Activated CD8-positive, alpha-beta memory T cell treated with anti-CD3 and anti-CD28 coated beads, Interleukin-2, amount 10 ng/mL, durations not matched to agents 7 days and 5 days (primary cell): ENCODE measurements around the gene STAB1. TPM values are rescaled to one million over a fixed set of nuclear protein-coding genes. Genes with fewer than 3 reads are reported as not detected.

Source experiments
- ATAC-seq: fragments of 150-1000 bp; cut with Tn5 transposase; one replicate; pipeline ENCODE4 v1.10.0; 2021; ENCODE audit warnings: moderate library complexity
- CTCF ChIA-PET: fragments of 350-600 bp; sonication (Branson Sonifier 250); formaldehyde crosslinking; loops from one replicate; lab custom pipeline; 2021; ENCODE audit warnings: antibody characterized with exemption; lab: Charles Lee
- DNase-seq: peaks from one replicate; pipeline ENCODE4 v3.0.0-alpha.2; 2020
- H3K27ac Mint-ChIP-seq: one replicate; pipeline ENCODE4 v1.8.0; 2021; ENCODE audit warnings: mild to moderate bottlenecking, mixed read lengths
- H3K27me3 Mint-ChIP-seq: one replicate; pipeline ENCODE4 v1.8.0; 2021; ENCODE audit warnings: mixed read lengths
- H3K36me3 Mint-ChIP-seq: one replicate; pipeline ENCODE4 v1.8.0; 2021; ENCODE audit warnings: mild to moderate bottlenecking, mixed read lengths
- H3K4me1 Mint-ChIP-seq: one replicate; pipeline ENCODE4 v1.8.0; 2021; ENCODE audit warnings: mixed read lengths
- H3K4me3 Mint-ChIP-seq: one replicate; pipeline ENCODE4 v1.8.0; 2021; ENCODE audit warnings: mild to moderate bottlenecking, moderate library complexity, mixed read lengths
- H3K9me3 Mint-ChIP-seq: one replicate; pipeline ENCODE4 v1.8.0; 2022; ENCODE audit warnings: low read depth, mixed read lengths
- total RNA-seq, 2 experiments: library from RNA; stranded (reverse); gene quantifications; one replicate each; pipeline ENCODE4 v1.2.3, GENCODE V29; 2021

STAB1 gene
- total RNA-seq, 2 experiments from 2014 or later: not detected

DNA sequence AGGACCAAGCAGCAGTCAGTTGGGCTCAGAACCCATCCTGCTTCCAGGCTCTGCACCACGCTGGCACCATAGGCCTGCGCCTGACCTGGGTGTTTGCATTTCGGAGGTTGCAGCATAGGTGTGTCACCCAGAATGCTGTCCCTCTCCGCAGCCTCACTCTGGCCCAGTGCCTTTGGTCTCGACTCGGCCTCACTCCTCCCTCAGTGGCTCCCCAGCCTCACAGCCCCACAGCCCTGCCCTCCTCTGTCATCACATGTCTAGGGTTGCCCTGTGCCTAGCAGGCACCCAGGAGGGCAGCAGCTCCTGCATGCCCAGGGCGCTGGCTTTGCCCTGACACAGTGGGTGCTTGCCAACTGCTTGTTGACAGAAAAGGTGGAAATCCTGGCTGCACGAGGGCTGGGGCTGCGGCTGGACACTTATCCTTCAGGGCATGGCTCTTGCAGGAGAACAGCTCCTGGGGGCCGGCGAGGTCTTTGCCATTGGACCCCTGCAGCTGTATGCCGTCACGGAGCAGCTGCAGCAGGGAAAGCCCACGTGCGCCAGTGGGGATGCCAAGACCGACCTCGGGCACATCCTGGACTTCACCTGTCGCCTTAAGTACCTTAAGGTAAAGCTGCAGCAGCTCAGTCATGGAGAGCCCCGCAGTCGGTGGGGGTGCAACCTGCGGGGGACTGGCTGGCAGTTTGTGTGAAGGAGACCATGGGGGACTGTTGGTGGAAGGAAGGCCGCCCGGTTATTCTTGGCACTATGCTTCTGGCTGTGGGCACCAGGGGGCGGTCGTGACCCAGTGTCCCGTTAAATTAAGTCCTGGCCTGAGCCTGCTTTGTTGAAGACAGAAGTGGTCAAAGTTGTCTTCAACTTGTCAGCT is 23.5 kb upstream of the STAB1 start:
- DNase-seq (no peak), ATAC-seq (peak; percentile 33)
- Mint-ChIP-seq H3K4me1 (peaks cover 2% of the 10 kb centered on the region), H3K9me3 (no peaks in the 10 kb centered on the region), H3K4me3 (no peak overlapping the region), H3K27me3 (no peaks in the 10 kb centered on the region), H3K27ac (no peak overlapping the region), H3K36me3 (peaks cover 33% of the 10 kb centered on the region)
- CTCF ChIA-PET: interaction anchor here (1.1 kb wide), 1 partner anchor 25 kb away, joined by 3 read pairs; no protein-coding TSS in a partner anchor

DNA sequence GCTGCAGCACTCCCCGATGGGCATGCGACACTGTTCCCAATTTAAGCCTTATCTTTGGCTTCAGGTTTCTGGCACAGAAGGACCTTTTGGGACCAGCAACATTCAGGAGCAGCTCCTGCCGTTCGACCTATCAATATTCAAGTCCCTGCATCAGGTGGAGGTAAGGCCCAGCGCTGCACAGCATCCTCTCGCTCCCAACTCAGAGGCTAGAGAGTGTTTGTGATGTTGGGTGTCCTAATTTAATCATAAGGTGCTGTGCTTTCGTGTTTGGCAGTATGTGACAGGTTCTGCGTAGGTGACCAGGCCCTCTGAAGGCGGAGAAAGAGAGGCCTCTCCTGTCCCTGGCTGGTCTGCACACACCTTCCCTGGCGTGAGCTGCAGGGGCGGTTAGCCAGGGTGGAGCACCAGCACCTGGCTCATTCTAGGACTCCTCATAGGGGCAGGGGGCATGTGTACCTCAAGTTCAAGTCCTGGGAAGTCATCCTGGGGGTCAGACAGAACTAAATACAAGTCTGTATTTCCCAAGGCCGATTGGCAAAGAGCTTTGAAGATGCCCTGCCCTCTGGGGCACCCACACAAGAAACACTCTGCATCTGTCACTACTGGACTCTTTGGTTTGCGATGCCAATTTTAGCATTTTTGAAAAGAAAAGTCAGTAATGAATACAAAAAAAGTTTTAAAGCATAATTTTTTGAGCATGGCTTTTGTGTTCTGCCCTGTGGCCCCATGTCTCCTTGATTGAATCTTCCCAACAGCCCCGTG is 22.7 kb upstream of the STAB1 start:
- no peak for DNase-seq
- H3K4me1 Mint-ChIP-seq: peaks cover 2% of the 10 kb centered on the region
- no peak overlapping the region for H3K4me3 Mint-ChIP-seq
- no peak overlapping the region for H3K27ac Mint-ChIP-seq
- no peaks in the 10 kb centered on the region for H3K27me3 Mint-ChIP-seq
- peaks cover 33% of the 10 kb centered on the region for H3K36me3 Mint-ChIP-seq
- H3K9me3 Mint-ChIP-seq: no peaks in the 10 kb centered on the region
- CTCF ChIA-PET: no interaction called here
- no peak for ATAC-seq

DNA sequence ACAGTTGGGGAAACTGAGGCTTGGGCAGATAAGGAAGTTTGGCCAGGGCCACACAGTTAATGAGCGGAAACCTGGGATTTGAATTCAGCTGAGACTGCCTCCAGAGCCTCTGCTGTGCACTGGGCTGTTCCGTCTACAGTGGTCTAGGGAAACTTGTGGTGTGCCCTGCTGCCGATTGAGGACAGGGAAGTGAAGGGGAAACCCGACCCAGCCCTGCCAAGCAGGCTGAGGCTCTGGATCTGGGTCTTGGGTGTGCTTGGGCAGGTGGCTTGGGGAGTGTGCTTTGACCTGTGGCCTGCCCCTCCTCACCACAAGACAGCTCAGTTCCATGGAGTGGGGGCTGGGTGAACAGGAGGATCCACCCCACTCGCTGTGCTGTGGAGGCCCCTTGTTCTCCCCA is 22.1 kb upstream of the STAB1 start:
- Mint-ChIP-seq H3K27me3 (no peaks in the 10 kb centered on the region), H3K4me3 (no peak overlapping the region), H3K9me3 (no peaks in the 10 kb centered on the region), H3K27ac (no peak overlapping the region), H3K36me3 (peaks cover 37% of the 10 kb centered on the region), H3K4me1 (peaks cover 2% of the 10 kb centered on the region)
- DNase-seq: no peak
- CTCF ChIA-PET: no interaction called here
- no peak for ATAC-seq

DNA sequence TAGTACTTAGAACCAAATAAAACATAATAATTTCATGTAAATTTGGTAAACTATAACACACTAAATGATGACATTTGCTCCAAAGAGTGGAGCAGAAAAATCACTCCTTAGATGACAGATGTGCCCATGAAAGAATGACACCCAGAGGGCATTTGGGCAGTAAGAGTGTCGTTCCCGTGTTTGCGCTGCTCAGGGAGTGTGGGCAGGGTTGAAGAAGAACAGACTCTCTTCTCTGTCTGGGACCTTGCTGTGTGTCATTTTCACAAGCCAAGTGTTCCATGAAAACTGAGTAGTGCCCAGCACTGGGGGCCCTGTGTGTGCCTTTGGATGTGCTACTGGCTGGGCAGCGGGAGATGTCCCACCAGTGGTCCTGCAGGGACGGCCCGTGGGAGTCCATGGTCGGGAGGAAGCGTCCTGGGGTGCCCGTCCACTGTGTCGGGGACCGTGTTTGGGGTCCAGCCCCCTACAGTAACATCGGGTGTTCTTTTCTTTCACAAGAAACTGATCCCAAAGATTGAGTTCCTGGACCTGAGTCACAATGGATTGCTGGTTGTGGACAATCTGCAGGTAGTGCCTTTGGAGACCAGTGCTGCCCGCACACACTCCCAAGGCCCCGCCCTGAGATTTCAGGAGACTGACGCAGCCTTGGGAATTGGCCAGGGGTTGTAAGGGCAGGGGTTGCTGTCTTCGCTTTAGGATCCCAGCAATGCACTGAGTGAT is 17.9 kb upstream of the STAB1 start:
- Mint-ChIP-seq H3K27me3 (no peaks in the 10 kb centered on the region), H3K27ac (no peak overlapping the region), H3K9me3 (no peaks in the 10 kb centered on the region), H3K4me3 (no peak overlapping the region), H3K4me1 (no peaks in the 10 kb centered on the region), H3K36me3 (peaks cover 51% of the 10 kb centered on the region)
- ATAC-seq (no peak), DNase-seq (no peak)
- CTCF ChIA-PET: no interaction called here

DNA sequence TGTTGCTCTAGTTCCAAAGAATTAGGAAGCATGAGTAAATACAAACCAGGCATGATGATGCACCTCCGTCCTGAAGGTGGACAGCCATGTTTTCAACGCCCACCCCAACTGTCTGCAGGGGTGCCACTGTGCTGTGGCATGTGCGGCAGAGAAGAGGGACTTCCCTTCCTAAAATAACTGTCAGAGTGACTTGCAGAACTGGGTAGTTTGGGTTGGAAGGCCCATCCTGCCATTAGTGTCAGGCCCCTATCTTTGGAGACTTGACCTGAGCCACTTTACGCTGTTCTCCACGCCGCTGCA is 17.4 kb upstream of the STAB1 start:
- no peak for ATAC-seq
- Mint-ChIP-seq H3K4me3 (no peak overlapping the region), H3K36me3 (peaks cover 49% of the 10 kb centered on the region), H3K27ac (no peak overlapping the region), H3K9me3 (no peaks in the 10 kb centered on the region), H3K4me1 (no peaks in the 10 kb centered on the region), H3K27me3 (no peaks in the 10 kb centered on the region)
- no peak for DNase-seq
- CTCF ChIA-PET: no interaction called here

DNA sequence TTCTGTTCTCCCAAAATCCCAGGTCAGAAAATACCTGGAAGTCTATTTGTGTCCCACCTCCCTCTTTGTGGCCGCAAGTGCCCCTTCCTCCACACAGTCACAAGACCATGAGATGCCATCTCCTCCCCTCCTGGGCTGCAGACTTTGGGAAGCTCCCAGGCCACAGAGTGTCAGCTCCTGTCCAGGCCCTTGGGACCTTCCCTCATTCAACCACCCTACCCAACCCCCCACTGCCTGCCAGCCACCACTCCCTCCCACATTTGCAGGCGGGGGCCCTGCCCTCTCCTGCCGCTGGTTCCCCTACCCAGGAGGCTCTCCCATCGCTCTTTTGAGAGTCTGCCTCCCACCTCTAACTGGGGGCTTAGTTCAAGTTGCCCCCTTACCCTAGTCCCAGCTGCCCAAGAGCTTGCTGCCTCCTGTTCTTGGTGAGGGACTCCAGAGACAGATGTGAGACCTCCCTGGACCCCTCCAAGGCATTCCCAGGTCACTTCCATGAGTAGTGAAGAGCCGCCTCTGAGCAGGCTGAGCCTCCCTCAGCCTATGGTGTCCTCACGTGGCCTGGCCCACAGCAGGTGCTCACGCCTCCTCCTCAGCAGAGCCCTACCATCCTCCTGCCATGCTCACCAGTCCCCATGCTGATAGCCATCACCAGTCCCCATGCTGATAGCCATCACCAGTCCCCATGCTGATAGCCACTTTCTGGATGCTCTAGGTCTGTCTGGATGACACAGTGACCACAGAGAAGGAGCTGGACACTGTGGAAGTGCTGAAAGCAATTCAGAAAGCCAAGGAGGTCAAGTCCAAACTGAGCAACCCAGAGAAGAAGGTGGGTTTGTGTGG is 15.9 kb upstream of the STAB1 start:
- H3K4me1 Mint-ChIP-seq: no peaks in the 10 kb centered on the region
- no peaks in the 10 kb centered on the region for H3K27me3 Mint-ChIP-seq
- peaks cover 36% of the 10 kb centered on the region for H3K36me3 Mint-ChIP-seq
- ATAC-seq (no peak), DNase-seq (no peak)
- CTCF ChIA-PET: interaction anchor here (0.6 kb wide), 1 partner anchor 63 kb away, joined by 3 read pairs; no protein-coding TSS in a partner anchor
- H3K27ac Mint-ChIP-seq: no peak overlapping the region
- no peaks in the 10 kb centered on the region for H3K9me3 Mint-ChIP-seq
- H3K4me3 Mint-ChIP-seq: no peak overlapping the region

DNA sequence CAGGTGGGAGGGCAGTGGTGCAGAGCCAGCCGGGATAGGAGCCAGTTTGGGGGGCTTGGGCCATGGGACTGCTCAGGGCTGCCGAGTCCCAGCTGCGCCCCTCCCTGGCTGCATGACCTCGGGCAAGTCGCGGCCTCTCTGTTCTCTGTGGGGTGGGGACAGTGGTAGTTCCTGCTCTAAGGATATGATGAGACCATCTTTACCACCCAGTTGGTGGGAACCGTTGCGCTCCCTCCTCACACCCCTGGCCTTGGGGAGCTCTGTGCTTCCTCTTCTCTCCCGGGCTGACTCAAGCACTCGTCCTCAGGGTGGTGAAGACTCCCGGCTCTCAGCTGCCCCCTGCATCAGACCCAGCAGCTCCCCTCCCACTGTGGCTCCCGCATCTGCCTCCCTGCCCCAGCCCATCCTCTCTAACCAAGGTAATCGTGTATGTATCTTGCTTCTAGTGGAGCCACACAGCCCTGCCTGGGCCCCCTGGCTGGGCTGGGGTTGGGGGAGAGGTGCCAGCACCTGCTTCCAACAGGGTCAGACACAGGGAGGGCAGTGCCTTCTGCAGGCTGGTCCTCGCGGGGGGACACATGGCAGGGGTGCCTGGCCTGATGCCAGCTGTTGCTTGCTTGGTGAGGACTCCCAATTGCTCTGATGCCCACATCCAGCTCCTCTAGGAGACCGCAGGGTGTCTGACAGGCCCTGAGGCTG is 15.1 kb upstream of the STAB1 start:
- Mint-ChIP-seq H3K4me1 (no peaks in the 10 kb centered on the region), H3K4me3 (no peak overlapping the region), H3K27me3 (no peaks in the 10 kb centered on the region), H3K9me3 (no peaks in the 10 kb centered on the region), H3K36me3 (peaks cover 33% of the 10 kb centered on the region), H3K27ac (no peak overlapping the region)
- DNase-seq (no peak), ATAC-seq (no peak)
- CTCF ChIA-PET: no interaction called here

DNA sequence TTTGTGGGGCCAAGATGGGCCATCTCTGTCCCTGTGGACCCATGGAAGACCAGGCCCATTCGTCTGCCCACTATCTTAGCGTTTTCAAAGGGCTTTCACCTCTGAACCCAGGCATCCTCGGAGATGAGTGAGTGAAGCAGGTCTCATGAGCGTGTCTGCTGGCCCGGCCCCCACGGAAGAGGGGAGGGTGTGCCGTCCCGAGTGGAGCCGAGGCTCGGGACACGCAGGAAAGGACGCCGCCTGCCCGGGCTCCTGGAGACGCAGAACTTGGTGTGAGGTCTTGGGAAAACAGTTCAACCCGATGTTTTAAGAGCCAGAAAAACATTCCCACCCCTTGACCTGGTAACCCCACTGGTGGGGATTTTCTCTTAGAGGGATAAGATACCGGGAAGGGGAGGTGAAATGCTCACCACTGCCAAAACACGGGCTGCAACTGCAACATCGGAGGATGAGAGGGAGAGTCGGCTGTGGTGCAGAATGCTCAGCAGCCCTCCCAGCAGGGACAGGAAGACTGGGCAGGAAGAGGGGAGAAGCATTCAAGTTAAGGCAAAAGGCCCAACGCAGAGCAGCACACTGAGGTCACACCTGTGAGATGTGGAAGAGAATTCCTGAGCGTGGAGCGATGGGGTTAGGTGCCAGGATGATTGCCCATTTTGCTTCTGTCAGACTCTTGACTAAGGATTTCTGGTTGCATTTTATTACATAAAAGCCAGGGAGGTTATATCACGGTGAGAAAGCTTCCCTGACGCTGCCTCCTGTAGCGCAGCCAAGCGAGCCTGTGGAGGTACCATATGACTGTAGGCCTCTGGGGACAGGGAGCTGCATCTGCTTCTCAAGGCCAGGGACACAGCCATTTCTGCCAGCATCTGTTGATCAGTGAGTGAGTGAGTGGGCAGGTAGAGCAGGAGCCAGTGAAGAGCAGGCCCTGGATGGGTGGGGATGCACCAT is 14.1 kb upstream of the STAB1 start:
- Mint-ChIP-seq H3K4me1 (no peaks in the 10 kb centered on the region), H3K27me3 (no peaks in the 10 kb centered on the region), H3K27ac (no peak overlapping the region), H3K9me3 (no peaks in the 10 kb centered on the region), H3K4me3 (no peak overlapping the region), H3K36me3 (peaks cover 27% of the 10 kb centered on the region)
- DNase-seq: no peak
- no peak for ATAC-seq
- CTCF ChIA-PET: no interaction called here

DNA sequence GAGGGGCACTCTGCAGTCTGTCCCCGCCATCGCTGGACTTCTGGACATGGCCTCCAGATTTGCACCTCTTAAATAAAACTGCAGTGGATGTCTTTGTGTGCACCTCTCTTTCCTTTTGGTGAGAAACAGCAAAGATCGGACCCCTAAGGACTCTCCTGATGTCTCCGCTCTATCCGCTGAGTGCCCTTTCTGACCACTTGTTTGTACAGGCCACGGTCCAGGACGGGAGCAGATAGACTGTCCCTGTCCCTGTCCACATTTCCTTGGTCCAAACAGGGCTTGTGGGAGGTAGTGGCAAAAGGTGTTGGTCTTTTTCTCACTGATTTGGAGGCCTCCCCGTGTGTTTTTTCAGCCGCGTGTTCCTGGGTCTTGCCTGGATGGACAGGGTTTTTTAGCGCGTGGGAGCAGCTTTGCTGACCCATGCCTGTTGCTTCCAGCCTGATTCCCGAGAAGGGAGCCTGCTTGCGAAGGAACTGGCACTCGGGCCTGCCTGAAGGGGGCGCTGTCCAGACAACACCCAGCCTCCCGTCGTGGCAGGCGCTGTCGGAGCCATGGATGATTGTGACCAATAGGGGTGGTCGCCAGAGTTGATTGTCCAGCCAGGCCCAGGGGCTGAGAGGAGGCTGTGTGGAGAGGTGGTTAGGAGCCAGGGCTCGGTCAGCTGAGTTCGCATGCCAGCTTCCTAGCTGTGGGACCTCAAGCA is 13.2 kb upstream of the STAB1 start:
- no peak overlapping the region for H3K27ac Mint-ChIP-seq
- no peak overlapping the region for H3K4me3 Mint-ChIP-seq
- no peaks in the 10 kb centered on the region for H3K4me1 Mint-ChIP-seq
- no peaks in the 10 kb centered on the region for H3K9me3 Mint-ChIP-seq
- peaks cover 22% of the 10 kb centered on the region for H3K36me3 Mint-ChIP-seq
- ATAC-seq (no peak), DNase-seq (no peak)
- CTCF ChIA-PET: no interaction called here
- no peaks in the 10 kb centered on the region for H3K27me3 Mint-ChIP-seq

DNA sequence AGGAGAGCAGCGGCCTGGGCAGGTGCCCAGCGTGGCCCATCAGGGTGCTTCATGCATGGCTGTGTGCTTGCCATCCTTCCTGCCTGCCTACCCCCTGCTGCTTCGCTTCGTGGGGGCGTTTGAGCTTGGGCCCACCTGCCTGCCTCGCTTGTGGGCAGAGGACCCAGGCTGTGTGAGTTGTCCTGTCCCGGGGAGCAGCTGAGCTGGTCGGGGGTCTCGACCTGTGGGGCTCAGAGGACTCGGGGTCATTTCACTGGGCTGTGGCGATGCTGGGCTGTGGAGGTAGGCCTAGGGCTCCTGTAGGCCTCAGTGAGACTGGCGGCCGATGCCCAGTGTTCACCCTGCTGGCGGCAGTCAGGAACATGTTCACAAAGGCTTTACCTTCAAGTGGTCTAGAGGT is 12.1 kb upstream of the STAB1 start:
- H3K4me1 Mint-ChIP-seq: no peaks in the 10 kb centered on the region
- H3K36me3 Mint-ChIP-seq: peaks cover 22% of the 10 kb centered on the region
- H3K27me3 Mint-ChIP-seq: no peaks in the 10 kb centered on the region
- CTCF ChIA-PET: interaction anchor here (0.8 kb wide), 1 partner anchor 43 kb away, joined by 3 read pairs; no protein-coding TSS in a partner anchor
- no peak for DNase-seq
- no peak for ATAC-seq
- H3K9me3 Mint-ChIP-seq: no peaks in the 10 kb centered on the region
- H3K27ac Mint-ChIP-seq: no peak overlapping the region
- no peak overlapping the region for H3K4me3 Mint-ChIP-seq
